AG10803 (cell line): Measurements from ENCODE around the gene PHB1.

Experiments used
- DNase-seq: peaks from one replicate; pipeline ENCODE4 v3.0.0; 2010; ENCODE audit warnings: low read depth
- H3K4me3 ChIP-seq: 2 replicates; pipeline ENCODE4 v1.5.1; 2011; ENCODE audit warnings: mild to moderate bottlenecking, low read length, control low read depth
- CTCF ChIP-seq: conservative IDR thresholded peaks from 2 replicates; pipeline ENCODE4 v1.5.1; 2011; ENCODE audit warnings: mild to moderate bottlenecking, low read length, control low read depth, inconsistent platforms

PHB1 gene

GRCh38 chr17:49414271-49414621 is 436 bp downstream of the PHB1 start:
- DNase-seq: no peak
- peak overlapping the region; percentile 100 for H3K4me3 ChIP-seq
- TF ChIP-seq CTCF: no peak

- no peak overlapping the region for H3K4me3 ChIP-seq
- no peak for DNase-seq
- no peak for TF ChIP-seq CTCF
Measured at GRCh38 chr17:49409066-49409465, 5.6 kb downstream of the PHB1 start.

GRCh38 chr17:49407981-49408501 is 6.6 kb downstream of the PHB1 start:
- TF ChIP-seq CTCF: peak; percentile 71
- H3K4me3 ChIP-seq: no peak overlapping the region
- DNase-seq: peak; percentile 35

GRCh38 chr17:49407086-49407485 is 7.6 kb downstream of the PHB1 start:
- H3K4me3 ChIP-seq: no peak overlapping the region
- DNase-seq: no peak
- no peak for TF ChIP-seq CTCF

GRCh38 chr17:49406421-49407061 is 8.1 kb downstream of the PHB1 start:
- H3K4me3 ChIP-seq: no peak overlapping the region
- no peak for DNase-seq
- no peak for TF ChIP-seq CTCF

- no peak for DNase-seq
- no peak for TF ChIP-seq CTCF
- no peak overlapping the region for H3K4me3 ChIP-seq
Measured at GRCh38 chr17:49404906-49405305, 9.8 kb downstream of the PHB1 start.

GRCh38 chr17:49404361-49404760 is 10.3 kb downstream of the PHB1 start:
- no peak for TF ChIP-seq CTCF
- no peak overlapping the region for H3K4me3 ChIP-seq
- no peak for DNase-seq
